Muscle of back (tissue), 11 donors: ENCODE data around the gene C1orf122. TPM values are rescaled to one million over a fixed set of nuclear protein-coding genes. Genes with fewer than 3 reads are reported as not detected.
A peak's percentile ranks its signal among the peaks of the same experiment; 100 is the strongest.

Experiments
- DNase-seq, 3 donors: peaks; one replicate each; pipeline versions ENCODE4 v3.0.0 to v3.0.0-alpha.2; 2013
- polyA plus RNA-seq, 10 donors: library from polyadenylated mRNA; unstranded; fragments of 120-200 nt; gene quantifications; one replicate each; pipeline ENCODE4 v1.2.1, GENCODE V29; 2013; ENCODE audit not compliant: insufficient read length in 10 of 10

The C1orf122 gene
- polyA plus RNA-seq, 10 donors = 28.1 to 55.2 (median 34.3) TPM

DNA sequence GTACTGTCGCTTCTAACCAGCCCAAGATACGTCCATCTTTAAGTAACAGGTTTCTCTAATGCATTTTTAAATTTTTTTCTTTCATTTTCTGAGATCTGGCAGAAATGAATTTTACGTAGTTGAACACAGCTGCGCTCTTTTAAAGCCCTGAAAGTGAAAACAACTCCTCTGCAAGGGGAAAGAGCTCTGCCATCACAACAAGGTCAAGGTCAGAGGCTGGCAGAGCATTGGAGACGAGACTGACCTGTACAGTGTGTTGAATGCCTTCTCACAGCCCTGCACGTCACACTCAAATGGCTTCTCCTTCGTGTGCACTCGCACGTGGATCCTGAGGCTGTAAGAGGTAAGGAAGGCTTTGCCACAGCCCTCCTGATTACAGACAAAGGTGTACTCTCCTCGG lies 32.1 kb downstream of the C1orf122 start:
- DNase-seq = no peak

GRCh38 chr1:37840711-37841110 lies 33.1 kb downstream of the C1orf122 start:
- DNase-seq = no peak

- DNase-seq = no peak
Observed at GRCh38 chr1:37841652-37842051, 34.1 kb downstream of the C1orf122 start.

DNA sequence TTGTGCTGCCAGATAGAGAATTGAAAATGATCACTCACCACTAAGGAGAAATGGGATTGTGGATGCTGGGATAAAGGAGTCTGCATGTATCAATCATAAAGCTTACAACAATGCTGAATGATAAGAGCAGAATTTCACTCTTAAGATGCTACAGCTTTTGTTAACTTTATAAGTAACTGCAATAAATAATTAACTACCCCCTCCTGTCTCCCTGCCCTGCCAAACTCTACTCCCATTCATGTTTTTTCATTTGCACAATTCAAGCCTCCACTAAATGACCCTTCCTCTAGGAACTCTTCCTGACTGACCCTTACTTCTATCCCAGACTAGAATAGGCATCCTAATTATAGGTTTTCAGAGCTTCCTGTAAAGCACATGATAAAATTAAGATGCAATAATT lies 36.9 kb downstream of the C1orf122 start:
- DNase-seq = no peak

DNA sequence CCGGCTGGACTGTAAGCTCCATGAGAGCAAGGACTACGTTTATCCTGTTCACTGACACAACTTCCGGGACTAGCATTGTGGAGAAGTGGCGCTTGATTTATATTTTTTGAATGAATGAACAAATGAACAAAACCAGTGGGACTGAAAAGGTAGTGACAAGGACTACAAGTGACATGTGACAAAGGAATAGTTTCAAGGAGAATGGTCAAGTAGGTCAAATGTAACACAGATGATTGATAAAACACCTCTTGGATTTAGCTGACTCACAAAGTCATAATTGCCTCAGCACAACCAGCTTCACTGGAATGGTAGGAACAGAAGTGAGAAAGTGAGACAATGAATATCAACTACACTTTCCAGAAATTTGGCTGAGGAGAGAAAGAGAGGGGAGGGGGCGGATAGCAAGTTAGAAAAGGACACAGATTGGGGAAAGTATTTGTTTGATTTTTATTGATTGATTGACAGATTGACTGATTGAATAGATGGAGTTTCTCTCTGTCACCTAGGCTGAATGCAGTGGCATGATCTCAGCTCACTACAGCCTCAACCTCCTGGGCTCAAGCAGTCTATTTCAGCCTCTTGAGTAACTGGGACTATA lies 37.6 kb downstream of the C1orf122 start:
- DNase-seq = no peak

DNA sequence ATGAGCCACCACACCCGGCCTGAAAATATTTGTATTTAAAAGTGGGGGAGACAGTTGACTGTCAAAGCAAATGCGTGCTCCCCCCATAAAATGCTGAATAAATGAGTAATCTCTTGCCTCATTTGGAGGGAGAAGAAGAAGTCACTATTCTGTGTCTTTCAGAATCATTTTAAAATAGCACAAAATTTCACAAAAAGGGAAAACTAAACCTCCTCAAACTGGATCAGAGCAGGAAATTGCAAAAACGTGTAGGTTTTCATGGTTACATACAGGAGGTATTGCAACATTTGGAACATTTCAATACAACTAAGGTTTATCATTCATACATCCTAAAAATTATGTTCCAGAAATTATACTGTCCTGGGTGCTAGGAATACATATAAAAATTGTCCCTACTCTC lies 38.2 kb downstream of the C1orf122 start:
- no peak for DNase-seq

DNA sequence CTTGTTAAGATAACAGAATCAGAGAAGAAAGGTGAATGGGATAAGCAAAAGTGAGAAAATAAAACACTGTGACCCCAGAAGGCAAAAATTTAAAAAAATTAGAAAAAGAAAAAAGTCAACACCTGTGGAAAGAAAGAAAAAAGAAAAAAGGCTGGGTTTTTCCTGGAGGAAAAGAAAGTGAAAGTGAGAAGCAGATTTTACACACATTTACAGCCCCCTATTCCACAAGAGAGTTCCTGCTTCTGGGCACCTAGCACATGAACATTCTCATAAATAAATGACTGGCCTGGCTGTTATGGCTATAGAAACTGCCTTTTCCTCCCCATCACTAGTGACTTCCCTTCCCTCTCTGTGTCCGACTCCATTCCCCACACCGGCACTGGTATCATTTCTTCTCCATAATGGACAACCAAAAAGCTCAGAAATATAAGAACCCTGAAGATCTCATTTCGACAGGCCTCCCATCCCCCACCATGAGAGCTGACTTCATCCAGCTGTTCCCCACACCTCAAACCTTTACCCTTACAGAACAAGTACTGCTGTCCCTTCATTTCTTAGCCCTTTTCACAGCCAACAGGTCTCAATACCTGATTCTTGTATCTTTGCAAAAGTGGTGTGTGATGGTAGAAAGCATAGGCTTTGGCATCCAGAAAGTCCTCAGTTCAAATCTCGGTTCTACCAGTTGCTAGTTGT lies 39.2 kb downstream of the C1orf122 start:
- DNase-seq = no peak

DNA sequence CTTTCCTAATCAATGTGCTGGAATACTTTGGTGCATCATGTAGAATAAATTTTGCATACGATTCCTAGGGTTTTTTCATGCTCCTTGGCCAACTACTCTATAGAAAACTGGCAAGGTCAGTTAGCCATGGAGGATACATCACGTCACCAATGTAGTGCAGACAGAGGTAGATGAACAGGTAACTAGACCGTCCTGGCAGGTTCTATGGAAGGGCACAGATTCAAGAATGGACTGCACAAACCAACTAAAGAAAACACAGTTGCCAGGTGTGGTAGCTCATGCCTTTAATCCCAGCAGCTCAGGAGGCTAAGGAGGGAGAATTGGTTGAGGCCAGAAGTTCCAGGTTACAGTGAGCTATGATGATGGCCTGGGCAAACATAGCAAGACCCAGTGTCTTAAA lies 41.9 kb downstream of the C1orf122 start:
- no peak for DNase-seq

DNA sequence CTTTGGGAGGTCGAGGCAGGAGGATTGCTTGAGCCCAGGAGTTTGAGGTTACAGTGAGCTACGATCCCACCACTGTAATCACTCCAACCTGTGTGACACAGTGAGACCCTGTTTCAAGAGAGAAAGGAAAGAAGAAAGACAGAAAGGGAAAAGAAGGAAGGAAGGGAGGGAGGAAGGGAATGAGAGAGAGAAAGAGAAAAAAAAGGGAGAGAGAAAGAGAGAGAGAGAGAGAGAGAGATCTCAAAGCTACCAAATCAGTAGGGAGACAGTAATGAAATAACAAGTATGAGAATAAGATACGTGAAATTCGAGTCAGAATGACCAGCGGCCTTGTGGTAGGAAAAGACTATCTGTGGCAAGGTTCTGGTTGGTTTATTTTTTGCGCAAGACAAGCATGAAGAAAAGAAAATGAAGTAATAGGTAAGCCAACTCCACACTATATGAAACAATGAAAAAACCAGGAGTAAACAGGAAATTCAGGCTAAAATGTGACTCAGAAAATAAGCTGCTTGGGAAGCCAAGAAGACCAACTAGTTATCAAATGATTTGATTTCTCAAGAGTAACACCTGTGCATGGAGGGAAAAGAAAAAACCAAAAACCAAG lies 42.9 kb downstream of the C1orf122 start:
- no peak for DNase-seq

- no peak for DNase-seq
Observed at GRCh38 chr1:37851262-37851661, 43.7 kb downstream of the C1orf122 start.

GRCh38 chr1:37851782-37852210 lies 44.2 kb downstream of the C1orf122 start:
- DNase-seq = peak in 1 of 3 donors; percentile 18

DNA sequence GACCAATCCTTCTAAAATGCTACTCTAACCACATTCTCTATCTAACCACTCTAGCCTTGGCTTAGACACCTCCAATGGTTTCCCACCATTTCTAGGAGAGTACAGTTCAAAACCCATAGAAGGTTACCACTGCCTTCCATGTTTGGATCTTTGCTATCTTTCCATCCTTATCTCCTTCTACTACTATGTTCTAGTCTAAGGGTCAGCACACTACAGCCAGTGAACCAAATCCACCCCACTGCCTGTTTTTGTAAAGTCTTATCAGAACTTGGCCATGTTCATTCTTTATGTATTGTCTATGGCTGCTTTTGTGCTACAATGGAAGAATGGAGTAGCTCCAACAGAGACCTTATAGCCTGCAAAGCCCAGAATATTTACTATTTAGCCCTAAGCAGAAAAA lies 45.6 kb downstream of the C1orf122 start:
- no peak for DNase-seq

DNA sequence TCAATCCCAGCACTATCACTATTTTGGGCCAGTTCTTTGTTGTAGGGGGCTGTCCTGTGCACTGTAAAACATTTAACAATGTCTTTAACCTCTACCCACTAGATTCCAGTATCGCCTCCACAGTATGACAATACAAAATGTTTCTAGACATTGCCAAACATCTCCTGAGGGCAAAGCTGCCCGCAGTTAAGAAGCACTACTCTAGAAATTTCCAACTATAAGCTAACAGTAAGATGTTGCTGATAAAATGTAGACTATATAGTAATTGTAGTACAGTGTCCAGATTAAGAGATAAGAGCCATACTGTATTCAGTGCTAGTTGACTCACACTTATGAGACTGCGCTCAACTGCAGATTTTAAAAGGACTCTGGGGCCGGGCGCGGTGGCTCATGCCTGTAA lies 46.8 kb downstream of the C1orf122 start:
- no peak for DNase-seq

Other genes starting within 250 kb of the C1orf122 start
- 10 to 100 TPM; 45.9 to 60.8 (median 52.1) TPM for gene GNL2, start 211.9 kb upstream of the C1orf122 start, polyA plus RNA-seq
- 1 to 10 TPM in 2 of 10 donors, under 1 TPM in 3, not detected in 5; 0.09 to 2.8 (median 0.16) TPM for gene RSPO1, start 172.9 kb upstream of the C1orf122 start, polyA plus RNA-seq
- 10 to 100 TPM in 5 of 10 donors, 1 to 10 TPM in 5; 5.7 to 15.7 (median 9.7) TPM for gene CDCA8, start 115.3 kb upstream of the C1orf122 start, polyA plus RNA-seq
- gene EPHA10, start 42.7 kb upstream of the C1orf122 start, polyA plus RNA-seq = under 1 TPM in 5 of 10 donors, not detected in 5; 0.04 to 0.26 (median 0.18) TPM
- 1 to 10 TPM; 2.0 to 5.1 (median 3.0) TPM for gene MANEAL, start 13.9 kb upstream of the C1orf122 start, polyA plus RNA-seq
- 1 to 10 TPM; 6.4 to 9.5 (median 7.7) TPM for gene YRDC, start 418 bp downstream of the C1orf122 start, polyA plus RNA-seq
- gene MTF1, start 51.8 kb downstream of the C1orf122 start, polyA plus RNA-seq = 1 to 10 TPM; 4.8 to 8.0 (median 6.1) TPM
- gene INPP5B, start 139.3 kb downstream of the C1orf122 start, polyA plus RNA-seq = 10 to 100 TPM in 9 of 10 donors, 1 to 10 TPM in 1; 7.1 to 13.6 (median 10.8) TPM
- 10 to 100 TPM; 38.8 to 75.4 (median 57.2) TPM for gene SF3A3, start 182.2 kb downstream of the C1orf122 start, polyA plus RNA-seq
- 100 to 1,000 TPM in 9 of 10 donors, 10 to 100 TPM in 1; 66.8 to 174 (median 127) TPM for gene FHL3, start 197.7 kb downstream of the C1orf122 start, polyA plus RNA-seq
- 100 to 1,000 TPM in 5 of 10 donors, 10 to 100 TPM in 5; 77.5 to 122 (median 101) TPM for gene UTP11, start 204.9 kb downstream of the C1orf122 start, polyA plus RNA-seq
- gene POU3F1, start 239.0 kb downstream of the C1orf122 start, polyA plus RNA-seq = 1 to 10 TPM in 5 of 10 donors, under 1 TPM in 5; 0.34 to 1.8 (median 0.85) TPM